Measurements from ENCODE around the gene EGR4. TPM values are rescaled to one million over a fixed set of nuclear protein-coding genes. Genes with fewer than 3 reads are reported as not detected.

The EGR4 gene
- not detected in 2 replicates for polyA plus RNA-seq (2011; rRNA removed)
- not detected in 2 replicates for polyA minus RNA-seq (2011; rRNA and poly(A)+ RNA removed)

DNA sequence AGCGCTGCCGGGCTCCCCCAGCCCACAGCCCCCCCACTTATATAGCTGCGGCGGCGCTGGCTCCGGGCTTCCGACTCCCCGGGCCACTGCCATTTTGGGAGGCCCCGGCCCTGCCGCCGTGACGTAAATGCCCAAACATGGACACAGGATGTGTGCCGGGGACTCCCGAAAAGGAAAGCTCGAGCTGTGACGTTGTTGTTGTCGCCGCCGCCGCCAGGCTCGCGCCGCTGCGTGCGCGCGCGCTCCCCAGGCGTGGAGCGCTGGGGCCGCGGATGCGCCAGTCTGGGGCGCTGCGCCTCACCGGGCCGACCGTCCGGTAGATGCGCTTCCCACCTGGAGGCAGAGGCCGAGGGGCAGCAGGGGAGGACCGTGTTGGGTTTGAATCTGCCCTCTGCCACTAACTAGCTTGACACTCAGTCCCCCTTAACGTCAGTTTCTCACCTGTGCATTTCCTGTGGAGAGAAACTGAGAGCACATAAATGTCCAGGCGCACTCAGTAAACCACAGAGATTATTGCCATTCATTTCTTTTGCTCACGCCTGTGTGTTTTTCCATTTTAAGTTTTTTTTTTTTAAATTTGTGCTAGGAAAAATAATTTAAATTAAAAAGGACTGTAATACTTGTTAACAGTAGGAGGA lies at the start of gene EGR4:
Gene EGR4, minus strand, starts transcription at position 15 of the 638 bp plus-strand sequence. CDS start 231 bp downstream, outside the sequence.
- POLR2A ChIA-PET: no interaction called here
- H3K36me3 ChIP-seq (ENCODE audit: control insufficient read depth, insufficient read depth, low read length): no peaks in the 10 kb centered on the region

DNA sequence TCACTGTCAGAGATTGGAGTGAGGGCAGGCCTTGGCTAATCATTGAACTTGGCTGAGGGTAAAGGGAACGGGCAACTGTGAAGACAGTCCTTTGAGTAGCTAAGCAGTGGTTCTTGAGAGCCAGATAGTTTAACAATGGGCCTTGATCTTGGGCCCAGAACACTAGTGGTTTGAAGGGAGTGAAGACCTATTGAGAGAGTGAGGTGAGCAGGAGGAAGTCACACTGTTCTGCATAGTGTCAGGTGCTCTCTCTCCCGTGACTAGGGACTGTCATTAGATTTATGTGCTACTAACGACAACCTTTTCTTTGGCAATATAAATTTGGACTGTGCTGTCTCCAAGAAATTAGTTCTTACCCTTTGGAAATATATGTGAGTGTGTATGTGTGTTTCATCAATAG lies 47.7 kb upstream of the EGR4 start:
- ChIA-PET POLR2A (no interaction called here), CTCF (interaction anchor here (1.3 kb wide), 1 partner anchor 29 kb away, joined by 3 read pairs; no protein-coding TSS in a partner anchor)

More for the DNA sequence above, at the start of gene EGR4:
- Histone ChIP-seq H3K27me3 (ENCODE audit: control insufficient read depth, insufficient read depth, low read length) (peaks cover 47% of the 10 kb centered on the region), H3K4me3 (ENCODE audit: low read depth, low read length) (peak within 1 kb of the TSS; percentile 35)
- CTCF ChIA-PET: interaction anchor here (0.5 kb wide), 1 partner anchor 861 kb away, joined by 5 read pairs; no protein-coding TSS in a partner anchor
- TF ChIP-seq, protein P1, sequence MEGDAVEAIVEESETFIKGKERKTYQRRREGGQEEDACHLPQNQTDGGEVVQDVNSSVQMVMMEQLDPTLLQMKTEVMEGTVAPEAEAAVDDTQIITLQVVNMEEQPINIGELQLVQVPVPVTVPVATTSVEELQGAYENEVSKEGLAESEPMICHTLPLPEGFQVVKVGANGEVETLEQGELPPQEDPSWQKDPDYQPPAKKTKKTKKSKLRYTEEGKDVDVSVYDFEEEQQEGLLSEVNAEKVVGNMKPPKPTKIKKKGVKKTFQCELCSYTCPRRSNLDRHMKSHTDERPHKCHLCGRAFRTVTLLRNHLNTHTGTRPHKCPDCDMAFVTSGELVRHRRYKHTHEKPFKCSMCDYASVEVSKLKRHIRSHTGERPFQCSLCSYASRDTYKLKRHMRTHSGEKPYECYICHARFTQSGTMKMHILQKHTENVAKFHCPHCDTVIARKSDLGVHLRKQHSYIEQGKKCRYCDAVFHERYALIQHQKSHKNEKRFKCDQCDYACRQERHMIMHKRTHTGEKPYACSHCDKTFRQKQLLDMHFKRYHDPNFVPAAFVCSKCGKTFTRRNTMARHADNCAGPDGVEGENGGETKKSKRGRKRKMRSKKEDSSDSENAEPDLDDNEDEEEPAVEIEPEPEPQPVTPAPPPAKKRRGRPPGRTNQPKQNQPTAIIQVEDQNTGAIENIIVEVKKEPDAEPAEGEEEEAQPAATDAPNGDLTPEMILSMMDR (IDR thresholded peaks at IDR 0.05; ENCODE audit: insufficient read depth, low read depth, low read length): no peak
- DNase-seq (ENCODE audit: low read depth): peak; percentile 8

DNA sequence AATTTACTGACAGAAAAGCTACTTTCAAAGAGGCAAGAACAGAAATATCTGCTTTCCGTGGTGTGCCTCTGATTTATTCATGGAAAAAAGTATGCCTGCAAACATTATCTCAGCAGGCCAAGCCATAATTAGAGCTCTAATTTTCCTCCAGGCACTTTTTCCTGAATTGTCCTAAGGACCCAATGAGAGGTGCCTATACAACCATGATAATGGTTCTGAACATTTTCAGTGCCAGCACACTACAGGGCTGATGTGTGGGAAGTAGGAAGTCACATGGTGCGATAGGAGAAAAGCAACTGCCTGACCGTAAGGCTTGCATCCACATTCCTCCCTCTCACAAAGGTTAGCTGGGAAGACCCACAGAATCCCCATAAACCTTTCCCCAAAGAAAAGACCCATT lies 45.9 kb upstream of the EGR4 start:
- no peak for DNase-seq (ENCODE audit: low read depth)
- Histone ChIP-seq H3K4me3 (ENCODE audit: low read depth, low read length) (no peak overlapping the region), H3K36me3 (ENCODE audit: control insufficient read depth, insufficient read depth, low read length) (no peaks in the 10 kb centered on the region), H3K27me3 (ENCODE audit: control insufficient read depth, insufficient read depth, low read length) (peaks cover 1% of the 10 kb centered on the region)
- TF ChIP-seq, protein P1 (IDR thresholded peaks at IDR 0.05; ENCODE audit: insufficient read depth, low read depth, low read length): no peak
- ChIA-PET POLR2A (interaction anchor here (0.6 kb wide), 1 partner anchor 594 kb away, joined by 4 read pairs; no protein-coding TSS in a partner anchor), CTCF (no interaction called here)

More for the DNA sequence above, 47.7 kb upstream of the EGR4 start:
- no peaks in the 10 kb centered on the region for H3K36me3 ChIP-seq (ENCODE audit: control insufficient read depth, insufficient read depth, low read length)
- TF ChIP-seq, protein P1 (IDR thresholded peaks at IDR 0.05; ENCODE audit: insufficient read depth, low read depth, low read length): no peak
- H3K4me3 ChIP-seq (ENCODE audit: low read depth, low read length): no peak overlapping the region
- peaks cover 3% of the 10 kb centered on the region for H3K27me3 ChIP-seq (ENCODE audit: control insufficient read depth, insufficient read depth, low read length)
- DNase-seq (ENCODE audit: low read depth): no peak

DNA sequence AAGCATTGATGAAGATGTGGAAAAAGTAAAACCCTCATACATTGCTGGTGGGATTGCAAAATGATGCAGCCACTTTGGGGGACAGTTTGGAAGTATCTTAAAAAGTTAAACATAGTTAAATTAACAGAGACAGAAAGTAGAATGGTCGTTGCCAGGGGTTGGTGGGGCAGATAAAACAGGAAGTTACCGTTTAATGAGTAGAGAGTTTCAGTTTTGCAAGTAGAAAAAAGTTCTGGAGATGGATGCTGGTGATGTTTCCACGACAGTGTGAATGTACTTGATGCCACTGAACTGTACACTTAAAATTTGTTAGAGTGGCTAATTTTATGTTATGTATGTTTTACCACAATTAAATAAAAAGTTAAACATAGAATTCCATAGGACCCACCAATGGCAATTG lies 44.5 kb upstream of the EGR4 start:
- H3K27me3 ChIP-seq (ENCODE audit: control insufficient read depth, insufficient read depth, low read length): peaks cover 1% of the 10 kb centered on the region
- no peak for DNase-seq (ENCODE audit: low read depth)
- no peak overlapping the region for H3K4me3 ChIP-seq (ENCODE audit: low read depth, low read length)
- ChIA-PET POLR2A (no interaction called here), CTCF (no interaction called here)
- no peaks in the 10 kb centered on the region for H3K36me3 ChIP-seq (ENCODE audit: control insufficient read depth, insufficient read depth, low read length)
- TF ChIP-seq, protein P1 (IDR thresholded peaks at IDR 0.05; ENCODE audit: insufficient read depth, low read depth, low read length): no peak

DNA sequence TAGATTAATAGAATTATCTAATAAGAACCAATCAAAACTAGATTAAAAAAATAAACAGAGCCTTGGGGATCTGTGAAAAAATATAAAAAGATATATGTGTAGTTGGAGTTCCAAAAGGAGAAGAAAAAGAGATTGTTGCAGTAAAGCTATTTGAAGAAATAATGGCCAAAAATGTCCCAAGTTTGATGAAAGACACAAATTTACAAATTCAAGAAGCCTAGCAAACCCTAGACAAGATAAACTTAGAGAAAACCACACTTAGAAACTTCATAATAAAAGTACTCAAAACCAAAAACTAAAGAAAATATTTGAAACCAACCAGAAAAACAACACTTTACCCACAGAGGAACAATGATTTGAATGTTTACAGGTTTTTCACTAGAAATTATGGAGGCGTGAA lies 41.3 kb upstream of the EGR4 start:
- CTCF ChIA-PET: no interaction called here
- H3K36me3 ChIP-seq (ENCODE audit: control insufficient read depth, insufficient read depth, low read length): no peaks in the 10 kb centered on the region
- DNase-seq (ENCODE audit: low read depth): no peak
- POLR2A ChIA-PET: no interaction called here
- H3K4me3 ChIP-seq (ENCODE audit: low read depth, low read length): no peak overlapping the region
- TF ChIP-seq, protein P1 (IDR thresholded peaks at IDR 0.05; ENCODE audit: insufficient read depth, low read depth, low read length): no peak
- peaks cover 1% of the 10 kb centered on the region; the same call in 1 of the 2 replicates for H3K27me3 ChIP-seq (ENCODE audit: control insufficient read depth, insufficient read depth, low read length)
